DMS114 treated with DMSO at 0.1 percent for 48 hours (cell line): ENCODE results near the gene IGSF1.

Experiments
- DNase-seq: peaks from one replicate; lab custom pipeline; 2025; ENCODE audit not compliant: unreplicated experiment; lab: John Stamatoyannopoulos, UW

Gene IGSF1, protein sequence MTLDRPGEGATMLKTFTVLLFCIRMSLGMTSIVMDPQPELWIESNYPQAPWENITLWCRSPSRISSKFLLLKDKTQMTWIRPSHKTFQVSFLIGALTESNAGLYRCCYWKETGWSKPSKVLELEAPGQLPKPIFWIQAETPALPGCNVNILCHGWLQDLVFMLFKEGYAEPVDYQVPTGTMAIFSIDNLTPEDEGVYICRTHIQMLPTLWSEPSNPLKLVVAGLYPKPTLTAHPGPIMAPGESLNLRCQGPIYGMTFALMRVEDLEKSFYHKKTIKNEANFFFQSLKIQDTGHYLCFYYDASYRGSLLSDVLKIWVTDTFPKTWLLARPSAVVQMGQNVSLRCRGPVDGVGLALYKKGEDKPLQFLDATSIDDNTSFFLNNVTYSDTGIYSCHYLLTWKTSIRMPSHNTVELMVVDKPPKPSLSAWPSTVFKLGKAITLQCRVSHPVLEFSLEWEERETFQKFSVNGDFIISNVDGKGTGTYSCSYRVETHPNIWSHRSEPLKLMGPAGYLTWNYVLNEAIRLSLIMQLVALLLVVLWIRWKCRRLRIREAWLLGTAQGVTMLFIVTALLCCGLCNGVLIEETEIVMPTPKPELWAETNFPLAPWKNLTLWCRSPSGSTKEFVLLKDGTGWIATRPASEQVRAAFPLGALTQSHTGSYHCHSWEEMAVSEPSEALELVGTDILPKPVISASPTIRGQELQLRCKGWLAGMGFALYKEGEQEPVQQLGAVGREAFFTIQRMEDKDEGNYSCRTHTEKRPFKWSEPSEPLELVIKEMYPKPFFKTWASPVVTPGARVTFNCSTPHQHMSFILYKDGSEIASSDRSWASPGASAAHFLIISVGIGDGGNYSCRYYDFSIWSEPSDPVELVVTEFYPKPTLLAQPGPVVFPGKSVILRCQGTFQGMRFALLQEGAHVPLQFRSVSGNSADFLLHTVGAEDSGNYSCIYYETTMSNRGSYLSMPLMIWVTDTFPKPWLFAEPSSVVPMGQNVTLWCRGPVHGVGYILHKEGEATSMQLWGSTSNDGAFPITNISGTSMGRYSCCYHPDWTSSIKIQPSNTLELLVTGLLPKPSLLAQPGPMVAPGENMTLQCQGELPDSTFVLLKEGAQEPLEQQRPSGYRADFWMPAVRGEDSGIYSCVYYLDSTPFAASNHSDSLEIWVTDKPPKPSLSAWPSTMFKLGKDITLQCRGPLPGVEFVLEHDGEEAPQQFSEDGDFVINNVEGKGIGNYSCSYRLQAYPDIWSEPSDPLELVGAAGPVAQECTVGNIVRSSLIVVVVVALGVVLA (N-terminal part only)

DNA sequence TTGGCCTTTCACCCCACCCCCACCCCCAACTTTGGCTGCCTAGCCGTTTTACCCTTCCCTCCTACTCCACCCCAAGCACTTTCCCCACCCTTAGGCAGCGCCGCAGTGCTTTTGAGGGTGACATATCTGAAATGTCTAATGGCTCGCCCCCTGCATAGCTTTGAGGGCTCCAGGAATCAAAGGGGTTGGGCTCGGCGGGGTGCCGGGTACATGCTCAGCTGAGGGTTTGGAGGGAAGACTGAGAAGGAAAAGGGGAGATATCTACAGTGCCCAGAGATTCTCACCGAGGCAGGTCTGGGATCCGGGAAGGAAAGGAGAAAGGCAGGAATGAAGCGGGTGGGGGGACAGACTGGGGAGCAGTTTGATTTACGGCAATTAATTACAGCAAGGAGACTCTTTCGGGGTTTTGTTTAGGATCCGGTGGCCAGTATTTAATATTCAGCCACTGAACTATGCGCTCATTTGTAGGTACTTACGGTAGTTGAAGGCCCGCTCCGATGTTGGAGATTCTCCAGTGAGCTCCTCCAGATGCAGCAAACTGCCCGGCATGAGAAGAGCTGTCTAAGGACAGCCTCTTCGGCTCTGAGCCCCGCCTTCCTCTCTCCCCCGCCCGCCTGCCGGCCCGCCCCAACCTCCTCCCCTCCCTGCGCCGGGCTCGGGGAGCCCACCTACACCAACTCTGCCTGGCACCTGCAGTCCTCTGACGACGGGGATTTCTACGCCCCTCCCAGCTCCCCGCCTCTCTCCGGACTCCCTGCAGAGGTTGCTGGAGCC lies at the start of gene IGSF1:
TSS of gene IGSF1 (minus strand) at position 569 of the 774 bp plus-strand sequence. CDS start 2,632 bp downstream, outside the sequence.
- DNase-seq: peak; percentile 10

DNA sequence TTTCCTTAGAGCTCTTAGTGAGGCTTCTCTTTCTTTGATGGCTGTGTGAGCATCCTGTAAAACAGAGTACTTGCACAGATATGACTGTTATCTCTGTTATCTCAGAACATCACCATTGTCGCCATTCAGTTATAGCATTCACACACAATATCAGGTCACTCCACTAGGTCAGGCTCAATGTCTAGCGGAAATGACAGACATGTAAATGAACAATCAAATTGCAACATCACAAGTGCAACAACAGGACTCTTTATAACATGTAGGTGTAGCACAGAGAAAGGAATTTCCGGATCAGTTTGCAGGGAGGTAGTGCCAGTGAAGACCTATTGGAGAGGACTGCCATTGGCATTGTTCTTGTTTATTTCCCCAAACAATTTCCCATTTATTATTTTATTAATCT lies 43.2 kb upstream of the IGSF1 start:
- no peak for DNase-seq

DNA sequence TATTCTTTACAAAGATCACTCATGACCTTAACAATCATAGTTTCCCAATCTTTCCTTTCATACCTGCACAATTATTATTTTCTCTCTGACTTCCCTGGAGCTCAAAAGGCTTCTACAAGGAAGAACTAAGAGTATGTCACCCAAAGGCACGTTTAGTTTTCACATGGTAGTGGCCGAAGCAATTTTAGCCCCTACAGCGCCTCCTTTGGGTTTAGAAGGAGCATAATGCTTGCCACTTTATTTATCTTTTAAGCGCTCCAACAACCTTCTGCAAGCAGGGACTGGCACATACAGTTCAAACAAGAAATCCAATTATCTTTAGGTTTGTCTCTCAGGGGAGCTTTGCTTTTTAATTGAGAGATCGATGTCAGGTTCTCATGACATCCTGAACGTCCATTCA lies 42.0 kb upstream of the IGSF1 start:
- DNase-seq: no peak

DNA sequence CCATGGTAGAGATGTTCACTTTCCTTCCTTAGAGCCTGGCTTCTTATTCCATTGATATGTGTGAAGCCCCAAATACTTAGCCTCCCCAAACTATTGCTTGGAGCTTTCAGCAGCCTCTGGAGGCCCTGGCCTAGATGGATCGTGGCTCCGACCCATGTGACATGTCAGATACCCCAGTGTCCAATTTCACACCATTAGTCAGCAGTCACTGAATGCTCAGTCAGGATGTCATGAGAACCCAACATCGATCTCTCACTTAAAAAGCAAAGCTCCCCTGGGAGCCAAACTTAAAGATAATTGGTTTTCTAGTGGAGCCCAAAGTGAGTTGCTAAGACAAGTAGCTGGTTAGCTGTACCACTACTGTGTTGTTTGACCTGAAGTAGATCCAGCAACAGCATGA lies 41.6 kb upstream of the IGSF1 start:
- DNase-seq: no peak

DNA sequence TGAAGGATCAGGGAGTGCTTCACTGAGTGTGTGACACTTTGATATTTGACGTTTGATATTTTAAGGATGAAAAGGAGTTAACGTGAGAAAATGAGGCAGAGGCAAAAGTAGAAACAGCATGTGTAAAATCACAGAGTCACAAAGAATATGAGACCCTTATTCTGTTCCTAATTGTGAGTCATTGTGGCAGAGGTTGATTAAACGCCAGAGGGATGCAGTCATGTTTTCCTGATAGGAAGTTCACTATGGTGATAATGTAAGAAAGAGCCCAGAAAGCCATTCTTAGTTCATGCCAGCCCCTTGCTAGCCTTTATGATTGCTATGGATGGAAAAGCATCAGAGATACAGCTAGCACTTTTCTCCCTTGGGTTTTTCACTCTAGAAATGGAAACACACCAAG lies 33.5 kb upstream of the IGSF1 start:
- DNase-seq: no peak

DNA sequence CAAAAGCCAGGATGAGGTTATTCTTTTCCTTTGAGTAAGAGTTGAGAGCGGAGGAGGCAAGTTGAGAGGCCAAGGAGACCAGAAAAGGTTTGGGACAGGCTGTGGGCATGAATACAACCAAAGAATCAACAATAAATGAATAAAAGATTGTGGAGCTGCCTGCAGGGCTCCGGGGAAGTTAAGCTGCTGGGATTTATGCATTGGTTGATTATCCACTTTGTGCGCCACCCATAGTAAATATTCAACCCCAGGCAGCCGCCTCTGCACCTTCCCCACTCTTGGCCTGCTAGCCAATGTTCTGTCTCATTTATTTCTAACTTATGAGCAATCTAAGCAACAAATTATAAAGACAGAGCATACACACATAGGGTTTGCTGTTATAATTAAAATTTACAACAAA lies 28.2 kb upstream of the IGSF1 start:
- DNase-seq: no peak

DNA sequence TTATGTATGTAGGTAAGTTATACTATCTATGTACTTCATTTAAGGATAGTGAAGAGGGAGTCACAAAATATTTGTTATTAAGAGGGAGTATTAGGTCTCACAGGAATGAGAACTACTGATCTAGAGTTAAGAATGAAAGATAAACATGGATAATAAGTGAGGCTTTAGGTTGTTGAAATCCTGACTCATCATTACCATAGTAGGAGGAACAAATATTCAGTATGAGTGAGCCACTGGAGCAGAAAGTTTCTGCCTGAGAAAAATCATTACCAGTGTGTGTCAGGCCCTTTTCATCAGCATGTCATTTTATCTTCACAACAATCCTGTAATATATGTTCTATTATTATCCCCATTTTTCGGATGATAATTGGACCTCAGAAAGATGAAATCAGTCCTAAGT lies 27.2 kb upstream of the IGSF1 start:
- no peak for DNase-seq

DNA sequence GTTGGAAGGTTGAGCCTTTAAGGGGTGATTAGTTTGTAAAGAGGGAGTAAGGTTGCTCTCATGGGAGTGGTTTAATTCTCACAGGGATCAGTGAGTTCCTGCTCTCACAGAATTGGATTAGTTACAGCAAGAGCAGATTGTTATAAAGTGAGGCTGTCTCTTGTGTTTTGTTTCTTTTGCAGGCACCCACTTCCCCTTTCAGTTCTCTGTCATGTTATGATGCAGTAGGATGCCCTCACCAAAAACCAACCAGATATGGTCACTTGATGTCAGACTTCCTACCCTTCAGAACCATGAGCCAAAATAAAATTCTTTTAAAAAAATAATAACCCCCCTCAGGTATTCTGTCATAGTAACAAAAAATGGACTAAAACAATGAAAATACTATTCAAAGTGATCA lies 19.9 kb upstream of the IGSF1 start:
- DNase-seq: no peak

DNA sequence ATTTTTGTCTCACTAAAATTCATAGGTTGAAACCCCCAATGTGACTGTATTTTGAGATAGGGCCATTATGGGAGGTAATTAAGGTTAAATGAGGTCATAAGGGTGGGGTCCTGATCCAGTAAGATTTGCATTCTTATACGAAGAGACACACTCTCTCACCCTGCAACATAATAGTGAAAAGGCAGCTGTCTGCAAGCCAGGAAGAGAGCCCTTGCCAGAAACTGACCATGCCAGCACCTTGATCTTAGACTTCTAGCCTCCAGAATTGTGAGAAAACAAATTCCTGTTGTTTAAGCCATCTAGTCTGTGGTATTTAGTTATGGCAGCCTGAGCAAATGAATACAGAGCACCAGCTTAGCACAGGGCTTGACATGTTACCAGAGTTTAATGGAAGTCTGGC lies 17.5 kb upstream of the IGSF1 start:
- DNase-seq: no peak

DNA sequence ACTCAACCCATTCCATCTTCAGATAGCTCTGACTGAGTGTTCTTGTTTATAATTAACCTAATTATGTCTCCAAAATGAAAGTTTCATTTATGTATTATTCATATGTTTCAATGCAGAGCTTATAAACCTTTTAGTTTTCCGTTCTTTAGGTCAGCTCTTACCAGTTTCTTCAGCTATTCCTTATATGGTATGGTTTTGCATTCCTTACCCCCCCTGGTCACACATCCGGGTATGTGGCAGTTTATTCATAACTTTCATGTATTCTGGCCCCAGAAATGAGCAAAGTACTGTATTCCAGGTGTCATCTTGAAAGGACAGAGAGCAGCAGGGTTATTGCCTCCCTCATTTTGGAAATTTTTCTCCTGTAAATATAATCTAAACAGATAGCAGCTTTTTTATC lies 16.8 kb upstream of the IGSF1 start:
- DNase-seq: no peak

DNA sequence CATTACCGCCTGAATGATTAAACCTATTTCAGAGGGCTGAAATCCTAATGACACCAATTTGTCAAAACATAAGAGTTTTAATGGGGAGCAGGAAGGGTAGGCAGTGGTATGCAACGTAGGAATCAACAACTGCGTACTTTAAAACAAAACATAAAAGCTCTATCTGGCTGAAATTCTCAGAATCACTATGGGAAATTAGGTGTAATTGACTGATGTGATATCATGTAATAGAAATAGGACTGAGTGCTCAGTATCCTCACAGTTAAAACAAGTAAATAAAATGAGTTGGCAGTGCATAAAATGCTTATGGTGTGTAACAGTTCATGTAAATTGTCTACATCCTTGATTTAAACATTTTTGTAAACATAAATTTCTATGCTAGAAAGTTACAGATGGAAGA lies 13.6 kb upstream of the IGSF1 start:
- DNase-seq: no peak

DNA sequence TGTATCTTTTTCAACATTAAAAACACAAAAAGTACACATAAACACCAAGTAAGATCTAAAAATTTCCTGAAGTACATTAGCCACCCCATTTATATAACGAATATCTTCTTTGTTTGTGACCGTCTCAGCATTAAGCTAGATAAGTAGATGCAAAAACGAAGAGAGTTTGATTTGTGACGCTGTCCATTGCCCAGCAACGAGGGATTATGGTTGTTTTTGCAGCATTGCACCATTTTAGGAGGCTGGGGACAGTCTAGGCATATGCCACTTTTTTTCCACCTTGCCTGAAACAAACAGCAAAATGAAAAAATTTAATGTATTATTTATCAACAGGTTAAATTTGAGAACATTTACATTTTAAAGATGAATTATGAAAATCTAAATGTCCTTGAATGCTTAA lies 12.0 kb upstream of the IGSF1 start:
- no peak for DNase-seq

DNA sequence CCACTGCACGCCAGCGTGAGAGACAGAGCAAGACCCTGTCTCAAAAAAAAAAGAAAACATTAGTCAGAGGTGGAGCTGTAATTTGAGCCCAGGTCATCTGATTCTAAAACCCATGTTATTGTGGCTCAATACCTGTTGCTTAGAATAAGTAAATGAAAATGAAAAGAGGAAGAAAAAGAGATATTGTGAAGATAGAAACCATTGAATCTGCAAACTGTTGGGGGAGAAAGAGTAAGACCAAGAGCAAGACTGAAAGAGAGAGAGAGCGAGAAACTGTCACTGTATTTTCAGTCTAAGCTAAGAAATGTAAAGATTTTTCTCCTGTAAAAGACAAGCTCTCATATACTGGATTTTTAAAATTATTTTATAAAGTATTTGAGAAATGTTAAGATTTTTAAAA lies 9.7 kb upstream of the IGSF1 start:
- DNase-seq: no peak

DNA sequence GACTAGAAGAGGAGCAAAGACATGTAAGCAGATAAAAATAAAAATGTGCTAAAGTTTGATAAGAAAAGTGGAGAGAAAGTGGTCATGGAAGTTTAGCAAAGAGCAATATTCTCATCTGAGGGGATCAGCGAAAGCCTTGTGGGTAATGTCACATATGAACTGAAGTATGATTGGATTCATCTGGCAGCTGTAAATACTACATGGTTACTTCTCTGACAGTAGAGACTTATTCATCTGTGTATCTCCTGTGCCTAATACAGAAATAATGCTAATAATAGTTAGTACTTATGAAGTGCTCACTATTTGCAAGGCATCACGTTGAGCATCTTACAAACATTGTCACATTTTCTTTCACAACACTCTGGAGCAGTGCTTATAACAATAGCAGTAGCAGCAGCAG lies 8.9 kb upstream of the IGSF1 start:
- no peak for DNase-seq

DNA sequence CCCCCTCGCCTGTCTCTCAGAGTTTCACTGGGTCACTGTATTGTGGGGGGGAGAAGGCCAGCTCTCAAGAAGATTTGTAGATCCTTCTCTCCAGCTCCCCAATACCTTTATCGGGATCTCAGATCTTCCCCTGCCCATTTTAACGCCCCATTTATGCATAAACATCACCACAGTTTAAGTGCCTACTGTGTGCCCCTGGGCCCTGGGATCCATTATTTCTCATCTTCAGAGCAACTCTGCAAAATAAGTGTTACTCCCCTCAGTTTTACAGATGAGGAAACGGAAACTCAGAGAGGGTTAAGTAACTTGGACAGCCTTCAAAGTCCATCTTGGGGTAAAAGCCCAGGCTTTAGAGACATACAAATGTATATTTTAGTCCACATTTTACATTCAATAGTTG lies 421 bp upstream of the IGSF1 start:
- DNase-seq: no peak

DNA sequence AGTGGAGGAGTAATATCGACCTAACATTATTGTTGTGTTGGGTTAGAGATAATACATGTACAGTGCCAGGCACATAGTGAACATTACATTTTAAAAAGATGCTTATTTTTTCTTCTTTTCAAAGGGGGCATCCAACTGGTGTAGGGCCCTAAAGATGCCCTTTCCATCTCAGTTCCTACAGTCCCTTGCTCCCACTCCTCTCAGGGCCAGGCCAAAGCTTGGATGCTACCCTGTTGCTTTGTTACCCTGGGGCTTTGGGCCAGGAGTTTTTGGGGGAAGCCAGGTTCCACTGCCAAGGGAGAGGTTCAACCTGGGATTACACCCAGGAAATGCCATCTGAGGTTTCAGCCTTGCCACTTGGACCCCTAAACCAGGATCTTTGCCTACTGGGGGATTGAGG lies 918 bp downstream of the IGSF1 start:
- DNase-seq: no peak

DNA sequence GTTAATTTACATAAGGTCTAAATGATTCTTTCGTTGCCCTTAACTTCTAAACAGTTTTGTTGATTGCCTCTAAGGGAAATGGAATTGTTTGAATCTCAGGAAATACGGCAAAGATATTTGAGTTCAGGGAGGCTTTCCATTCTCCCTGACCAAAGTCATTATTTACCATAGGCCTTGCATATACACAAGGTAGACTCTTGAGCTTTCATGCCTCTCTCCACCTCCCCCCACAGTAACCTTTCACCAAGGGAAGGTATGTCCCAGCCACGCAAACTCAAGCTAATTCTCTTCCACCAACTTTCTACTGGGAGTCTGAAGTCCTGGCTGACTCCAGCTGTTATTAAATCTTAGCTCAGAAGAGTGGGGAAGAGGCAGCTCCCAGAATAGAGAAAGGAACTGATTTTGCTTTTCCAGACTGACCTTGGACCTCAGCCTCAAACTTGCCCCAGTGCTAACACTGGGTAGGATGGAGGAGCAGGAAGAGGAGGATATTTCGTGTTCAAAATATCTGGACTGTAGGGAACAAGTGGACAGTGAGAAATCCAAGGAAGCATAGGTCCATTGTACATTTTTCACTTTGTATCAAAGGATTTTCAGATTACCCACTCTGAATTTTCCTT lies 1.4 kb downstream of the IGSF1 start:
- no peak for DNase-seq

DNA sequence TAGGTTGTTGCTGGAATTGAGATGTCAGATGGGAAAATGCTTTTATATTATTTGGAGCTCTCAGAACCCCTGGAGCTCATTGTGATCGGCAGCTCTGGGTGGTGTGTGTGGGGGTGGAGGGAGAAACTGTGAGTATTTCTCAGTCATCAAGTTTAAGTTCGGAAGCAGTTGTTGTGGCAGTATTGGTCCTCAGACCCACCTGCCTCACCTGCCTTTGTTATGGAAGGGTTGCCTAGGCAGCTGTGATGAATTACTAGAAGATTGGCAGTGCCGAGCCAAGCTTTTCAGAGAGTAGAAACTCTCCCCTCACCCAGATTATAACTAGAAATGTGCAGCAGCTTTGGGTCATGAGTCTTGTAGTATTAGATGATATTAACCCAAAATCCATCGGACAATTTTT lies 9.5 kb downstream of the IGSF1 start:
- no peak for DNase-seq

DNA sequence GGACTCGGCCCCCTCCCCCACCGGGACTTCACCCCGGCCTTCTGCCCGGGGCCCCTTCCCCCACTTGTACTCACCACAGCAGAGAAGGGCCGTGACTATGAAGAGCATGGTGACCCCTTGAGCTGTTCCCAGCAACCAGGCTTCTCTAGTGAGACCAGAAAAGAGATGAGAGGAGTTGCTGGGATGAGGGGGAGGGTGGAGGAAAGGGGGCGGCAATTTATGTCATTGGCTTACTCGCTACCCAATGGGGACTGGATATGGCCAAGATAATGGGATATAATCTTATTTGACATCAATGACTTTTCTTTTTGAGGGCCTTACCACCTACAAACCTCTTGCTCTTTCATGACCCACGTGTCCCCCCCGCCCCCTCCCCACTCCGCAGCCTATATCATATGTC lies 9.9 kb downstream of the IGSF1 start:
- no peak for DNase-seq

DNA sequence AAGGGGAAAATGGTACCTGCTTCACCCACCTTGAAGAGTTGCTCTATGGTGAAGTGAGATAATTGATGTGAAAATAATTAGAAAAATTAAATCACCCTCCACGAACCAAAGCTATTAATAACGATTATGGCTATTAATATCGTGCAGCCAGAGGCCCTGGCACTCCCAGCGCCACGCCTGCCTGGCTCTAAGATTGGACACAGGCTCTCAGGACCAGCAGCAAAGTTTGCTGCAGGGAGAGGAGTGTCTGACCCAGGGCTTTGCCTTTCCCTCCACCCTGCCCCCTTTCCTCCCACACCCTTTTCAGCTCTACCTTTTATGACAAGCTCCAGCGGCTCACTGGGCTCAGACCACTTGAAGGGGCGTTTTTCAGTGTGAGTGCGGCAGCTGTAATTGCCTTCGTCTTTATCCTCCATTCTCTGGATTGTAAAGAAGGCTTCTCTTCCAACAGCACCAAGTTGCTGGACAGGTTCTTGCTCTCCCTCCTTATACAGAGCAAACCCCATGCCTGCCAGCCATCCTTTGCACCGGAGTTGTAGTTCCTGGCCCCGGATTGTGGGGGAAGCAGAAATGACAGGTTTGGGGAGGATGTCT lies 11.5 kb downstream of the IGSF1 start:
- no peak for DNase-seq
